Fibroblast of pulmonary artery (primary cell): ENCODE measurements around the gene LAMB2.

Source experiments
- DNase-seq: peaks from one replicate; pipeline ENCODE4 v3.0.0-alpha.2; 2010; ENCODE audit warnings: low read depth
- H3K4me3 ChIP-seq: replicated peaks from 2 replicates; pipeline ENCODE4 v1.5.1; 2011; ENCODE audit warnings: low read depth, mild to moderate bottlenecking, control low read depth, low read length, moderate library complexity
- TF ChIP-seq, protein P1 (sequence below): IDR thresholded peaks from 2 replicates; pipeline ENCODE4 v1.5.1; 2011; ENCODE audit warnings: mild to moderate bottlenecking, control low read depth, low read length, inconsistent platforms; ENCODE audit errors: missing control alignments

Gene LAMB2

DNA sequence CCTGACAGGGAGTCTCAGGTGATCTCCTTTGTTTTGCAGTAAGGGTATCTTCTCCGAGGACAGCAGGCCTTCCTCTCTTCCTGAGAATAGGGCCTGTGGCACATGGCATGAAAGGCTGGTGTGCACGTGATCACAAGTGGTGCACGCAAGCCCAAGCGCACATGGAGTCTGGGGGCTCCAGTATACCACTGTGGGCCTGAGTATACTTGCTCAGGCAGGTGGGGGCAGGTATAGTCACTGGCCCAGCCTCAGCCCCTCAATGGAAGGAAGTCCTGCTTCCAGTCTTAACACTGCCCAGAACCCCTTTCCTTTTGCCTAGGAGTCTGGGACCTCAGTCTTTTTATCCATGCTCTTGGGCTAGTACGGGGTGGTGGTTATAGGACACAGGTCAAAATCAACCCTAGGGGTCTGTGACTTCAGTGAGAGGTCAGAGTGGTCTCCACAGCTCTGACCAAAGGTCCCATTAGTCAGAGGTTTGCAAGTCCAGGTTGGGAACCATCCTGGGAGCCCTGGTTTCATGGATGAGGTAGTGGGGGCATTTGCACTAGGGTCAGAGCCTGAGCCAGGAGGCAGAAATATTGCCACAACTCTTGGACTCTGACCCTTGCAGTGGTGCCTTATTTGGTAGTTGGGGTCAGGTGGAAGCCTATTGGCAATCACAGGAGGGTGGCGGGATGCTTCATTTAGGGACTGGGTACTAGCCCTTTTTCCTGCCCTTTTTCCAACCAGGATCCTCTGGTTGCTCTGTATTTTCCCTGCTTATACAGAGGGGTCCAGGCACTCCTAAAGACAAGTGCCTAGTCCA lies 34.1 kb upstream of the LAMB2 start:
- DNase-seq = no peak

DNA sequence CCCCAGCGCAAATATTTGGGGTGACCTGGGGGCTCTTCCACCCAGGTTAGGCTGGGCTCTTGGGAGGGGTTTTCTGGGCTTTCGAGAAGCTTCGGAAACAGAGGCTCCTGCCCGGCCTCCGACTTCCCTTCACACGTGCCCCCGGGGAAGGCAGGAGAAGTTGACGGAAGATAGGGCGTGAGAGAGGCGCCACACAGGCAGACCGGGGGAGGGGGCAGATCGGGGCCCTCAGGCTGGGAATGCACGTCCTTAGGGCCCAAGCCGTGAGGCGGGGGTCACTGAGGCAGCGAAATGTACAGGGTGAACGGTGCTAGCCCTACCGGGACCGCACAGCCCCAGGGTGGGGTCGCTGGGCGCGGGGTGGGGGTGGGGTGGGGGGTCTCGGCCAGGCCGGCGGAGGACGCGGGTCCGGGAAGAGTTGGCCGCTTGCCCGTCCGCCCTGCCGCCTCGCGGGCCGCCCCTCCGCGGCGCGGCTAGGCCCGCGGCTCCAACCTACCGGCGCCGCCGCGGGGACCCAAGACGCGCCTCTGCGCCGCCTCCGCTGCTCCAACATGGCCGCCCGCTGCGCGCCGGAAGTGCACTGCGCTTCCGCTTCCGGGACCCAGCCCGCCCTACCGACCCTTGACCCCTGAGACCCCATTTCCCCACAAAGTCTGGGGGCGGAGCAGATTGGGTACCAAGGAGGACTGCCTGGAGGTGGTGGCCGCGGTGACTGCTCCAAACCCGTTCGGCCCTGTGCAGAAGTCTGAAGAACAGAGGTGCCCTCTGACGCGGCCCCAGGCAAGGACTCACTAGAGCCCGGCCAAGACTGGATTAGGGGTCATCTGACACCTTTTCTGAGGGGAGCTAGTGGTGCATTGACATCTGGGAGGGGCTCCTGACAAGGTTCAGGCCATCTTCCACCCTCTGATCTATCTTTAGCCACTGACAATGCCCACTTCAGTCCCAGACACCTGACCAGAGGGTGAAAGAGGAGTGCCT lies 33.2 kb upstream of the LAMB2 start, which contains the start of gene CCDC71:
CCDC71 (minus strand) TSS at position 561 of the 981 bp plus-strand sequence. CDS start 2,123 bp downstream, outside the sequence.
- peak within 1 kb of the TSS; percentile 86 for H3K4me3 ChIP-seq
- TF ChIP-seq, protein P1, sequence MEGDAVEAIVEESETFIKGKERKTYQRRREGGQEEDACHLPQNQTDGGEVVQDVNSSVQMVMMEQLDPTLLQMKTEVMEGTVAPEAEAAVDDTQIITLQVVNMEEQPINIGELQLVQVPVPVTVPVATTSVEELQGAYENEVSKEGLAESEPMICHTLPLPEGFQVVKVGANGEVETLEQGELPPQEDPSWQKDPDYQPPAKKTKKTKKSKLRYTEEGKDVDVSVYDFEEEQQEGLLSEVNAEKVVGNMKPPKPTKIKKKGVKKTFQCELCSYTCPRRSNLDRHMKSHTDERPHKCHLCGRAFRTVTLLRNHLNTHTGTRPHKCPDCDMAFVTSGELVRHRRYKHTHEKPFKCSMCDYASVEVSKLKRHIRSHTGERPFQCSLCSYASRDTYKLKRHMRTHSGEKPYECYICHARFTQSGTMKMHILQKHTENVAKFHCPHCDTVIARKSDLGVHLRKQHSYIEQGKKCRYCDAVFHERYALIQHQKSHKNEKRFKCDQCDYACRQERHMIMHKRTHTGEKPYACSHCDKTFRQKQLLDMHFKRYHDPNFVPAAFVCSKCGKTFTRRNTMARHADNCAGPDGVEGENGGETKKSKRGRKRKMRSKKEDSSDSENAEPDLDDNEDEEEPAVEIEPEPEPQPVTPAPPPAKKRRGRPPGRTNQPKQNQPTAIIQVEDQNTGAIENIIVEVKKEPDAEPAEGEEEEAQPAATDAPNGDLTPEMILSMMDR = no peak
- DNase-seq = peak; percentile 75

More for the DNA sequence above, 34.1 kb upstream of the LAMB2 start:
- peak overlapping the region; percentile 86 for H3K4me3 ChIP-seq
- TF ChIP-seq, protein P1 = no peak

DNA sequence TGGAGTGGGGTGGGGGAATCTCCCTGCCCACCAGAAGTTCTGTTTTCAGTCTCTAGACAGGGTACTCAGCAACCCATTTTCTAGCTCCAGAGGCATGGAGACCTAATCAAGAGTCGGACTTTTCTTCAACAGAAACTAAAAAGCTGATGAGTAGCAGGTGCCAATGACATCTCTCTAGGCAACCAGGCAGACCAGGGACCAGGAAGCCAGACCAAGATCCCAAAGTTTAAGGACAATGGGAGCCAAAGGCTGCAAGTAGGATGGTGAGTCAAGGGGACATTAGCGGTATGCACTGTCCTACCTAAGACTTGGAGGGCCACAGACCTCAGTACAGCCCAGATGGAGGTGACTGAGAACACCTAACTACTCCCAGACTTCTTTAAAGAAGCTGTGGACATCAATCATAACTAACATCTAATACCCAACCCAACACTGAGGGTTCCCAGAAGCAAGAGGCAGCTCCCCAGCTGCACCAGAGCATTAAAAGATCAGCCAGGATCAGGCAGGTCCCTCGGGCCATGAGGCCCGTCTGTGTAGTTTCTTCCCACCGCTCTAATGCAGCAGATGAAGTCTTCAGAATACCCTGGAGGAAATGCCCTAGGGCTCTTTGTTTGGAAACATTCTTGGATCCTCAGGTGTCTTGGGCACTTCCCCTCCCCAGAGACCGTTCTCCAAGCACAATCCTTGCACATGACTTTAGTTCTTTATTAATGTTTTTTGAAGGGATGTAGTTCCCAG lies 32.3 kb upstream of the LAMB2 start:
- DNase-seq = no peak
- TF ChIP-seq, protein P1 = no peak
- H3K4me3 ChIP-seq = peak overlapping the region; percentile 86

DNA sequence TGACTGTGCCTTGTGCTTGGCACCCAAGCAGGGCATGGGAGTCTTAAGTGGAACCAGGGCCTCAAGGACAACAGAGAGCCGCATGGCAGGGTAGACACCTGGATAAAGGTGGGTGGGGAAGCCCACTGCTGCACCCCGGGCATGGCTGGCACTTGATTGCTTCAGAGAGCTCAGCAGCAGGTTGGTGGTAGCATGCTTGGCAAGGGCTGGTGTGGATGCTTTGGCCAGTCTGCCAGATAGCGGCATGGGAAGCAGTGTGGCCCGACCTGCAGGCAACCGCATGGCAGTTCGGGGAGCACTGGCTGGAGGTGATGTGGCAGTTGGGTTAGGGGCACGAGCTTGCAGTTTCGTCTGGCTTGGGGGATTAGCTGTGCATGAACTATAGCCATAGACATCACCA lies 30.8 kb upstream of the LAMB2 start:
- TF ChIP-seq, protein P1 = no peak
- no peak overlapping the region for H3K4me3 ChIP-seq
- DNase-seq = no peak

DNA sequence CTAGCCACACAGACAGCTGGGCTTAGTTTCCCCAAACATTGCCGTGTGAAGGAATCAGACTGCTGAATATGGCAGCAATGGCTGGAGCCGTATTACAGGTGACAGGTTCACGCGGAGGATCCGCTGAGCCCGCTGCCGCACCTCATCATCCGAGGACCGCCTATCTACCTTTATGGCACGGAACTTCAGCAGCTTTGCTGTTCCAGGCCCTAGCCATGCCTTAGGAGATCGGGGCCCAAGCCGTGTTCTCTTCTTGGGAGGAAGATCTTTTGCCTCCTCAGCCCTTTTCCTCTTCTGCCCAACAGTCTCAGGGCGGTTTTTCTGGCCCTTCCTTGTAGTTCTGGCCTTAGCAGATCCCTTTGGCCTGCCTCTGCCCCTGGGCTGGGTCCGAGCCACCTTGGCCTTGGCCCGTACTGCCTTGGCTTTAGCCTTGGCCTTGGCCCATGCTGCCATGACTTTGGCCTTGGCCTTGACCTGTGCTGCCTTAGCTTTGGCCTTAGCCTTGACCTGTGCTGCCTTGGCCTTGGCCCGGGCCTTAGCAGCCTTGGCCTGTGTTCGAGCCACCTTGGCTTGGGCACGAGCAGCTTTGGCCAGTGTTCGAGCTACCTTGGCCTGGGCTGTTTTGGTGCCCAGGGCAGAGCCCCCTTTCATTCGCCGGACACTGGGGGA lies 30.0 kb upstream of the LAMB2 start:
- no peak overlapping the region for H3K4me3 ChIP-seq
- TF ChIP-seq, protein P1 = no peak
- DNase-seq = no peak
